ENCODE data around the gene TNFRSF12A.

DNA sequence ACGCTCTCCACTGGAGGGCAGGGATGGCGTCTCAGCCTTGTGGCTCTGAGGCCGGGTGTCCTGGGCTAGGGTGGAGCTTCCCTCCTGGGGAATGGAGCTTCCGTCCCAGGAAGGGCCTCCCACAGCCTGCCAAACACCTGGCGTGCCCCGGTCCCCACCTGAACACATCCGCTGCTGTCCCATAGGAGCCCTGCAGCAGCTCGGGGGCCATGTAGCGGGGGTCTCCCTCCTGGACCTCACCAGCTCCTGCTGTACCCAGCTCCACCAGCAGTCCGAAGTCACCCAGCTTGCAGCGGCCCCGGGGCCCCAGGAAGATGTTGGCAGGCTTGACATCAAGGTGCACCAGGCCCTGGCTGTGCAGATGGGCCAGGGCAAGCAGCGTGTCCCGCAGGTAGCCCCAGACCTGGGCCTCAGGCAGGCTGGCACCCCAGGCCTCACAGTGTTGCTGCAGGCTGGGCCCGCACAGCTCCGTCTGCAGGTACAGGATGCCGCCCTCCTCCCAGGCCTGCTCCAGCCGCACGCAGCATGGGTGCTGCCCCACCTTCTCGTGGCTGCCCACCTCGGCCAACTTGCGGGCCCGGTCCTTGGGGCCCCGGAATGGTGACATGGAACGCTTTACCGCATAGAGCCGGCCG, 44.9 kb upstream of the TNFRSF12A start:
- TF ChIP-seq, protein P1, sequence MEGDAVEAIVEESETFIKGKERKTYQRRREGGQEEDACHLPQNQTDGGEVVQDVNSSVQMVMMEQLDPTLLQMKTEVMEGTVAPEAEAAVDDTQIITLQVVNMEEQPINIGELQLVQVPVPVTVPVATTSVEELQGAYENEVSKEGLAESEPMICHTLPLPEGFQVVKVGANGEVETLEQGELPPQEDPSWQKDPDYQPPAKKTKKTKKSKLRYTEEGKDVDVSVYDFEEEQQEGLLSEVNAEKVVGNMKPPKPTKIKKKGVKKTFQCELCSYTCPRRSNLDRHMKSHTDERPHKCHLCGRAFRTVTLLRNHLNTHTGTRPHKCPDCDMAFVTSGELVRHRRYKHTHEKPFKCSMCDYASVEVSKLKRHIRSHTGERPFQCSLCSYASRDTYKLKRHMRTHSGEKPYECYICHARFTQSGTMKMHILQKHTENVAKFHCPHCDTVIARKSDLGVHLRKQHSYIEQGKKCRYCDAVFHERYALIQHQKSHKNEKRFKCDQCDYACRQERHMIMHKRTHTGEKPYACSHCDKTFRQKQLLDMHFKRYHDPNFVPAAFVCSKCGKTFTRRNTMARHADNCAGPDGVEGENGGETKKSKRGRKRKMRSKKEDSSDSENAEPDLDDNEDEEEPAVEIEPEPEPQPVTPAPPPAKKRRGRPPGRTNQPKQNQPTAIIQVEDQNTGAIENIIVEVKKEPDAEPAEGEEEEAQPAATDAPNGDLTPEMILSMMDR (IDR thresholded peaks at IDR 0.05): no peak
- TF ChIP-seq EZH2 (IDR thresholded peaks at IDR 0.05) (no peak), EZH2phosphoT487 (IDR thresholded peaks at IDR 0.05) (no peak)
